Liver (tissue), 9 donors: ENCODE results near the gene CMTM1. TPM values are rescaled to one million over a fixed set of nuclear protein-coding genes. Genes with fewer than 3 reads are reported as not detected.

ENCODE experiments used
- DNase-seq: peaks from one replicate; pipeline ENCODE4 v3.0.0-alpha.2; 2017; ENCODE audit warnings: low spot score
- H3K27ac ChIP-seq, 2 donors: one replicate each; pipeline ENCODE4 v1.7.0; 2013; ENCODE audit warnings: inconsistent platforms in 2 of 2, low read length in 2 of 2, control low read depth in 1 of 2, low read depth in 1 of 2, mild to moderate bottlenecking in 1 of 2
- H3K27me3 ChIP-seq, 4 donors: one replicate each; pipeline versions ENCODE4 v1.6.1 to v1.7.0; 2013; ENCODE audit warnings: low read length in 3 of 4, inconsistent platforms in 1 of 4, mild to moderate bottlenecking in 1 of 4, moderate library complexity in 1 of 4; ENCODE audit not compliant: control insufficient read depth in 4 of 4, insufficient read depth in 4 of 4
- H3K36me3 ChIP-seq, 4 donors: one replicate each; pipeline versions ENCODE4 v1.6.1 to v1.7.0; 2013; ENCODE audit warnings: low read length in 3 of 4, mild to moderate bottlenecking in 3 of 4, low read depth in 1 of 4, moderate library complexity in 1 of 4; ENCODE audit not compliant: control insufficient read depth in 4 of 4, insufficient read depth in 3 of 4
- H3K4me1 ChIP-seq, 4 donors: one replicate each; pipeline versions ENCODE4 v1.6.1 to v1.7.0; 2013; ENCODE audit warnings: low read length in 3 of 4, mild to moderate bottlenecking in 3 of 4, moderate library complexity in 1 of 4; ENCODE audit not compliant: control insufficient read depth in 4 of 4, insufficient read depth in 4 of 4
- H3K4me3 ChIP-seq, 3 donors: one replicate each; pipeline versions ENCODE4 v1.6.1 to v1.7.0; 2013; ENCODE audit warnings: low read length in 3 of 3, control low read depth in 1 of 3, low read depth in 1 of 3, mild to moderate bottlenecking in 1 of 3
- H3K9ac ChIP-seq, 2 donors: one replicate each; pipeline ENCODE4 v1.7.0; 2013; ENCODE audit warnings: low read length in 2 of 2, mild to moderate bottlenecking in 2 of 2, moderate library complexity in 2 of 2, control low read depth in 1 of 2, low read depth in 1 of 2
- H3K9me3 ChIP-seq, 4 donors: one replicate each; pipeline versions ENCODE4 v1.6.1 to v1.7.0; 2013; ENCODE audit warnings: low read length in 3 of 4; ENCODE audit not compliant: control insufficient read depth in 4 of 4
- EGR1 ChIP-seq, 2 donors: IDR thresholded peaks; 2 replicates each; pipeline ENCODE4 v1.6.1; 2016 to 2018; ENCODE audit warnings: antibody characterized with exemption in 2 of 2, low read depth in 2 of 2
- FOXA1 ChIP-seq: IDR thresholded peaks from 2 replicates; pipeline ENCODE4 v1.6.1; 2016; ENCODE audit warnings: antibody characterized with exemption
- JUND ChIP-seq, 2 donors: IDR thresholded peaks; 2 replicates each; pipeline ENCODE4 v1.6.1; 2016; ENCODE audit warnings: antibody characterized with exemption in 2 of 2
- RAD21 ChIP-seq, 2 donors: IDR thresholded peaks; 2 replicates each; pipeline ENCODE4 v1.6.1; 2016; ENCODE audit warnings: antibody characterized with exemption in 2 of 2, mild to moderate bottlenecking in 2 of 2
- TAF1 ChIP-seq: conservative IDR thresholded peaks from 2 replicates; pipeline ENCODE4 v1.6.1; 2016; ENCODE audit warnings: antibody characterized with exemption, mild to moderate bottlenecking
- YY1 ChIP-seq: IDR thresholded peaks from 2 replicates; pipeline ENCODE4 v1.6.1; 2016; ENCODE audit warnings: antibody characterized with exemption, mild to moderate bottlenecking
- WGBS: extraction: QIAGEN DNeasy Blood & Tissue Kit; methylation state at CpG from one replicate; pipeline ENCODE4 v1.1.7; 2013; 5-methylcytosine and 5-hydroxymethylcytosine counted together
- polyA plus RNA-seq, 2 donors: library from polyadenylated mRNA; stranded (reverse) in 1 of 2; unstranded in 1 of 2; fragments of 200-250 nt in 1 of 2; fragments of >200 nt in 1 of 2; fragmentation: Nextera tagmentation in 1 of 2; extraction: Ambion mirVana in 1 of 2; gene quantifications; one replicate each; pipeline versions ENCODE4 v1.2.1 to v1.2.3, GENCODE V29; 2013 to 2015
- total RNA-seq, 2 donors: library from RNA; depleted of rRNA; stranded (reverse); fragments of >200 nt; gene quantifications; one replicate each; pipeline ENCODE4 v1.2.3, GENCODE V29; 2014
- TF ChIP-seq, protein P1 (sequence below): fragments of 150-350 bp; IDR thresholded peaks from 2 replicates; pipeline ENCODE4 v1.5.1; 2017; ENCODE audit warnings: improper control_type of control experiment, low read depth, low read length; ENCODE audit not compliant: missing input control
- TF ChIP-seq, protein P2 (sequence below): IDR thresholded peaks from 2 replicates; pipeline ENCODE4 v1.6.1; 2016; ENCODE audit warnings: antibody characterized with exemption
- TF ChIP-seq, protein P3 (sequence below): IDR thresholded peaks from 2 replicates; pipeline ENCODE4 v1.6.1; 2016; ENCODE audit warnings: antibody characterized with exemption
- donor health status: healthy.
- donor health status: healthy.
- donor health status: healthy.
- donor health status: healthy.
- donor health status: healthy.

CMTM1 gene
- total and polyA plus RNA-seq, 4 donors = 0.32 to 0.84 (median 0.49) TPM

DNA sequence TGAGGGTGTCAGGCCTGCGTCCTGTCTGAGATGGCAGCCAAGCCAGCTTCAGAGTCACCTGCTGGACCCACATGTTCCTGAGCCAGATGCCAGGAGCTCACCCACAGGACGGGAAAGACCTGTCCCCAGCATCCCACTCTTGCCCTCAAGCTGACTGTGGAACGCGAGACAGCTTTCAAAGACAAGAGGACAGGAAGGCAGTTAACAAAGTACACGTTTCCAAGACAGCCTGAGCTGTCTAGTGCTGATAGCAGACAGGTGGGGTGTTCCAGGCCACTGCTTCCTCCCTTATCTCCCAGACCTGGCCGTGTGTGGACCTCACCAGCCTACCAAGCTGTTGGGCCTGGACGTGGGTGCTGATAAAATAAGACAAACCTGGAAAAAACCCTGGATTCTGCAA lies 51.5 kb downstream of the CMTM1 start:
- 77% methylated on average over 7 of the region's 7 CpGs for WGBS
- no peak for DNase-seq
- Histone ChIP-seq H3K27ac (no peak overlapping the region), H3K27me3 (no peaks in the 10 kb centered on the region), H3K36me3 (peaks cover 0 to 4% (median 1%) of the 10 kb centered on the region in 4 donors), H3K4me1 (peaks cover 4 to 31% (median 19%) of the 10 kb centered on the region in 4 donors), H3K4me3 (no peak overlapping the region), H3K9ac (no peak overlapping the region), H3K9me3 (no peaks in the 10 kb centered on the region)
- TF ChIP-seq EGR1 (IDR thresholded peaks at IDR 0.05; ENCODE audit: low read depth in 2 of 2) (no peak), FOXA1 (no peak)
- TF ChIP-seq, protein P1, sequence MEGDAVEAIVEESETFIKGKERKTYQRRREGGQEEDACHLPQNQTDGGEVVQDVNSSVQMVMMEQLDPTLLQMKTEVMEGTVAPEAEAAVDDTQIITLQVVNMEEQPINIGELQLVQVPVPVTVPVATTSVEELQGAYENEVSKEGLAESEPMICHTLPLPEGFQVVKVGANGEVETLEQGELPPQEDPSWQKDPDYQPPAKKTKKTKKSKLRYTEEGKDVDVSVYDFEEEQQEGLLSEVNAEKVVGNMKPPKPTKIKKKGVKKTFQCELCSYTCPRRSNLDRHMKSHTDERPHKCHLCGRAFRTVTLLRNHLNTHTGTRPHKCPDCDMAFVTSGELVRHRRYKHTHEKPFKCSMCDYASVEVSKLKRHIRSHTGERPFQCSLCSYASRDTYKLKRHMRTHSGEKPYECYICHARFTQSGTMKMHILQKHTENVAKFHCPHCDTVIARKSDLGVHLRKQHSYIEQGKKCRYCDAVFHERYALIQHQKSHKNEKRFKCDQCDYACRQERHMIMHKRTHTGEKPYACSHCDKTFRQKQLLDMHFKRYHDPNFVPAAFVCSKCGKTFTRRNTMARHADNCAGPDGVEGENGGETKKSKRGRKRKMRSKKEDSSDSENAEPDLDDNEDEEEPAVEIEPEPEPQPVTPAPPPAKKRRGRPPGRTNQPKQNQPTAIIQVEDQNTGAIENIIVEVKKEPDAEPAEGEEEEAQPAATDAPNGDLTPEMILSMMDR = no peak

DNA sequence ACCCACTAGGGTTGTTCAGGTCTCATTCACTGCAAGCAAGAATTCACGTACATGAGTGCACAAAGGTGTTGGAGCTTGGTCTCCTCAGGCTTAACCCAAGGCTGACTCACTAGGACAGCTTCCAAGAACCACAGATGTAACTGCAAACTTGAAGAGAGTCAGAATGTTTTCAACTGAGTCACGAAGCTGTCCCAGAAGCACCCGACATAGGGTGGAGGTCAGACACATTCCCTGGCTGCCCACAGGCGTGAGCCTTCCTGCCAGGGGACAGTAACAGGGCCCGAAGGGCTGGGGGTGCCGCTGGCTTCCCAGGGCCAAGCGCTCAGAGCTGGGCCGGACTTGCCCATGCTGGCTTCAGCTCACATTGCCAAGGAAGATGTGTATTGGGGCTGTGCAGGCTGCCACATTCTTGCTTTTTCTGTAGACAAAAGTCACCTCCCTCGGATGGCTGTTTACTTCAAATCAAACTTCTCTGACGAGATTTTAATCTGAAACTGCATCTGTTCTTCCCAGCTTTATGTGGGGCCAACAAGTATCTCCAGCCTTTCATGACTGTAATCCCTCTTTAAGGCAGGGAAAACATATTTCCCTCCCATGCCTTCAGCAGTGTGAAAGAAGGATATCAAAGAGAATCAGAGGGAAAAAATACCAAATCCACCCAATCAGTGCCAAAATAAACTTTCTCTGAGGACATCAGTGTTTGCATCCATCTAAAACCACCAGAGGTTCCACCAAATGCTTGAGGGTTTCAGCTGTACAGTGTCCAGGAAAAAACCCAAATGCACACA lies 52.5 kb downstream of the CMTM1 start:
- TF ChIP-seq YY1 (no peak), FOXA1 (no peak), RAD21 (IDR thresholded peaks at IDR 0.05) (no peak), JUND (IDR thresholded peaks at IDR 0.05) (no peak), TAF1 (no peak), EGR1 (IDR thresholded peaks at IDR 0.05; ENCODE audit: low read depth in 2 of 2) (no peak)
- TF ChIP-seq, protein P2, sequence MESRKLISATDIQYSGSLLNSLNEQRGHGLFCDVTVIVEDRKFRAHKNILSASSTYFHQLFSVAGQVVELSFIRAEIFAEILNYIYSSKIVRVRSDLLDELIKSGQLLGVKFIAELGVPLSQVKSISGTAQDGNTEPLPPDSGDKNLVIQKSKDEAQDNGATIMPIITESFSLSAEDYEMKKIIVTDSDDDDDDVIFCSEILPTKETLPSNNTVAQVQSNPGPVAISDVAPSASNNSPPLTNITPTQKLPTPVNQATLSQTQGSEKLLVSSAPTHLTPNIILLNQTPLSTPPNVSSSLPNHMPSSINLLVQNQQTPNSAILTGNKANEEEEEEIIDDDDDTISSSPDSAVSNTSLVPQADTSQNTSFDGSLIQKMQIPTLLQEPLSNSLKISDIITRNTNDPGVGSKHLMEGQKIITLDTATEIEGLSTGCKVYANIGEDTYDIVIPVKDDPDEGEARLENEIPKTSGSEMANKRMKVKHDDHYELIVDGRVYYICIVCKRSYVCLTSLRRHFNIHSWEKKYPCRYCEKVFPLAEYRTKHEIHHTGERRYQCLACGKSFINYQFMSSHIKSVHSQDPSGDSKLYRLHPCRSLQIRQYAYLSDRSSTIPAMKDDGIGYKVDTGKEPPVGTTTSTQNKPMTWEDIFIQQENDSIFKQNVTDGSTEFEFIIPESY = no peak
- TF ChIP-seq, protein P1 = no peak
- TF ChIP-seq, protein P3, sequence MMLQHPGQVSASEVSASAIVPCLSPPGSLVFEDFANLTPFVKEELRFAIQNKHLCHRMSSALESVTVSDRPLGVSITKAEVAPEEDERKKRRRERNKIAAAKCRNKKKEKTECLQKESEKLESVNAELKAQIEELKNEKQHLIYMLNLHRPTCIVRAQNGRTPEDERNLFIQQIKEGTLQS = no peak
- no peaks in the 10 kb centered on the region for H3K9me3 ChIP-seq
- H3K27ac ChIP-seq = no peak overlapping the region
- peaks cover 0 to 6% (median 0%) of the 10 kb centered on the region in 4 donors for H3K36me3 ChIP-seq
- 91% methylated on average over 10 of the region's 10 CpGs for WGBS
- peaks cover 4 to 31% (median 19%) of the 10 kb centered on the region in 4 donors for H3K4me1 ChIP-seq
- no peak for DNase-seq
- H3K9ac ChIP-seq = no peak overlapping the region
- no peaks in the 10 kb centered on the region for H3K27me3 ChIP-seq
- H3K4me3 ChIP-seq = no peak overlapping the region
